Smooth muscle cell (in vitro differentiated cells): ENCODE measurements around the gene DISC1. TPM values are rescaled to one million over a fixed set of nuclear protein-coding genes. Genes with fewer than 3 reads are reported as not detected.

ENCODE experiments used
- DNase-seq: peaks from one replicate; lab custom pipeline; 2025; ENCODE audit not compliant: unreplicated experiment; lab: John Stamatoyannopoulos, UW
- H2AFZ ChIP-seq: fragments of 200-600 bp; sonication (generic); 2 replicates; pipeline ENCODE4 v1.6.0; 2016; ENCODE audit warnings: antibody characterized with exemption, low read depth, mild to moderate bottlenecking
- H3F3A ChIP-seq: fragments of 200-600 bp; sonication (generic); 2 replicates; pipeline ENCODE4 v1.6.0; 2017; ENCODE audit warnings: antibody characterized with exemption, low read depth
- H3K27ac ChIP-seq: fragments of 200-600 bp; sonication (generic); 2 replicates; pipeline ENCODE4 v1.5.1; 2016; ENCODE audit warnings: low read depth, mild to moderate bottlenecking
- H3K27me3 ChIP-seq: fragments of 200-600 bp; sonication (generic); 2 replicates; pipeline ENCODE4 v1.6.1; 2016; ENCODE audit warnings: low read depth, mild to moderate bottlenecking
- H3K36me3 ChIP-seq: fragments of 200-600 bp; sonication (generic); 2 replicates; pipeline ENCODE4 v1.5.1; 2016; ENCODE audit warnings: low read depth
- H3K4me1 ChIP-seq: fragments of 200-600 bp; sonication (generic); 2 replicates; pipeline ENCODE4 v1.5.1; 2016; ENCODE audit warnings: low read depth
- H3K4me2 ChIP-seq: fragments of 200-600 bp; sonication (generic); 2 replicates; pipeline ENCODE4 v1.6.0; 2016; ENCODE audit warnings: mild to moderate bottlenecking
- H3K4me3 ChIP-seq: fragments of 200-600 bp; sonication (generic); 2 replicates; pipeline ENCODE4 v1.5.1; 2016; ENCODE audit warnings: mild to moderate bottlenecking
- H3K79me2 ChIP-seq: fragments of 200-600 bp; sonication (generic); 2 replicates; pipeline ENCODE4 v1.6.0; 2016; ENCODE audit warnings: low read depth, mild to moderate bottlenecking
- H3K9ac ChIP-seq: fragments of 200-600 bp; sonication (generic); 2 replicates; pipeline ENCODE4 v1.6.0; 2016; ENCODE audit warnings: low read depth
- H3K9me3 ChIP-seq: fragments of 200-600 bp; sonication (generic); replicated peaks from 2 replicates; pipeline ENCODE4 v1.5.1; 2016; ENCODE audit warnings: low read depth
- H4K20me1 ChIP-seq: fragments of 200-600 bp; sonication (generic); 2 replicates; pipeline ENCODE4 v1.6.0; 2016; ENCODE audit warnings: low read depth
- CTCF ChIP-seq: fragments of 200-600 bp; sonication (generic); IDR thresholded peaks from 2 replicates; pipeline ENCODE4 v1.5.1; 2017; ENCODE audit warnings: borderline replicate concordance, mild to moderate bottlenecking, antibody characterized with exemption; ENCODE audit not compliant: insufficient read depth, poor library complexity, severe bottlenecking
- WGBS: methylation state at CpG from one replicate; pipeline ENCODE4 v1.1.7; 2016; ENCODE audit warnings: low lambda C conversion rate; 5-methylcytosine and 5-hydroxymethylcytosine counted together
- polyA plus RNA-seq: library from polyadenylated mRNA; unstranded; fragments of >200 nt; fragmentation: Nextera tagmentation; extraction: Ambion mirVana; gene quantifications from 2 replicates; pipeline ENCODE4 v1.2.1, GENCODE V29; 2016
- total RNA-seq: library from RNA; depleted of rRNA; stranded (reverse); fragments of >200 nt; gene quantifications from 2 replicates; pipeline ENCODE4 v1.2.3, GENCODE V29; 2014

Gene DISC1
- total and polyA plus RNA-seq, 2 experiments from 2014 or later: 0.89 to 4.3 TPM

- no peaks in the 10 kb centered on the region for H3K36me3 ChIP-seq
- no peaks in the 10 kb centered on the region for H3K27me3 ChIP-seq
- 69% methylated on average over 3 of the region's 3 CpGs for WGBS
- H3K4me2 ChIP-seq: peak overlapping the region; percentile 34
- no peaks in the 10 kb centered on the region for H3K79me2 ChIP-seq
- H3F3A ChIP-seq: peaks cover 15% of the 10 kb centered on the region
- H3K4me3 ChIP-seq: no peak overlapping the region
- H3K4me1 ChIP-seq: peaks cover 34% of the 10 kb centered on the region
- H3K9me3 ChIP-seq: no peaks in the 10 kb centered on the region
- no peak for TF ChIP-seq CTCF
- DNase-seq: no peak
- no peak overlapping the region for H3K9ac ChIP-seq
- H4K20me1 ChIP-seq: no peaks in the 10 kb centered on the region
- H3K27ac ChIP-seq: no peak overlapping the region
- no peak overlapping the region for H2AFZ ChIP-seq
Measured at GRCh38 chr1:231925864-231926263, 299.3 kb downstream of the DISC1 start.

GRCh38 chr1:231926340-231926739 is 299.8 kb downstream of the DISC1 start:
- H4K20me1 ChIP-seq: no peaks in the 10 kb centered on the region
- no peak for DNase-seq
- H3K27me3 ChIP-seq: no peaks in the 10 kb centered on the region
- no peaks in the 10 kb centered on the region for H3K9me3 ChIP-seq
- H3K36me3 ChIP-seq: no peaks in the 10 kb centered on the region
- H3K4me2 ChIP-seq: peak overlapping the region; percentile 34
- H3K9ac ChIP-seq: no peak overlapping the region
- no peak for TF ChIP-seq CTCF
- WGBS: 31% methylated on average over 1 of the region's 1 CpG
- H3F3A ChIP-seq: peaks cover 15% of the 10 kb centered on the region
- no peak overlapping the region for H2AFZ ChIP-seq
- H3K27ac ChIP-seq: no peak overlapping the region
- H3K79me2 ChIP-seq: no peaks in the 10 kb centered on the region
- H3K4me1 ChIP-seq: peaks cover 34% of the 10 kb centered on the region
- no peak overlapping the region for H3K4me3 ChIP-seq

GRCh38 chr1:231926933-231927332 is 300.3 kb downstream of the DISC1 start:
- peaks cover 15% of the 10 kb centered on the region for H3F3A ChIP-seq
- H3K9me3 ChIP-seq: no peaks in the 10 kb centered on the region
- H3K36me3 ChIP-seq: no peaks in the 10 kb centered on the region
- no peak overlapping the region for H3K4me3 ChIP-seq
- 83% methylated on average over 2 of the region's 2 CpGs for WGBS
- no peaks in the 10 kb centered on the region for H3K79me2 ChIP-seq
- no peak overlapping the region for H3K4me2 ChIP-seq
- no peak overlapping the region for H2AFZ ChIP-seq
- no peak overlapping the region for H3K9ac ChIP-seq
- no peaks in the 10 kb centered on the region for H3K27me3 ChIP-seq
- peaks cover 34% of the 10 kb centered on the region for H3K4me1 ChIP-seq
- DNase-seq: no peak
- no peaks in the 10 kb centered on the region for H4K20me1 ChIP-seq
- H3K27ac ChIP-seq: no peak overlapping the region
- no peak for TF ChIP-seq CTCF

GRCh38 chr1:231927431-231927830 is 300.8 kb downstream of the DISC1 start:
- no peak for TF ChIP-seq CTCF
- H3F3A ChIP-seq: peaks cover 15% of the 10 kb centered on the region

More at GRCh38 chr1:231927431-231927830, 300.8 kb downstream of the DISC1 start:
- no peak for DNase-seq
- Histone ChIP-seq H3K36me3 (no peaks in the 10 kb centered on the region), H3K9ac (no peak overlapping the region), H3K27ac (no peak overlapping the region), H4K20me1 (no peaks in the 10 kb centered on the region), H2AFZ (no peak overlapping the region), H3K4me1 (peaks cover 34% of the 10 kb centered on the region), H3K79me2 (no peaks in the 10 kb centered on the region), H3K4me2 (no peak overlapping the region), H3K4me3 (no peak overlapping the region), H3K9me3 (no peaks in the 10 kb centered on the region), H3K27me3 (no peaks in the 10 kb centered on the region)
- 100% methylated on average over 7 of the region's 7 CpGs for WGBS
